CD4-positive, alpha-beta T cell treated with Interleukin-17A for 1 hour (primary cell): ENCODE results near the gene PVALEF.
"Not testable (repeated sequence)": the region's sequence is repeated elsewhere in the genome, so short reads cannot be mapped to it uniquely, and the experiment has no call there.

ENCODE experiments used
- DNase-seq: peaks from one replicate; pipeline ENCODE4 v3.0.0-alpha.2; 2020

The PVALEF gene

GRCh38 chr17:81147701-81148100 lies 17.6 kb upstream of the PVALEF start:
- no peak for DNase-seq

GRCh38 chr17:81148571-81148970 lies 16.7 kb upstream of the PVALEF start:
- no peak for DNase-seq

GRCh38 chr17:81148986-81149533 lies 16.2 kb upstream of the PVALEF start:
- no peak for DNase-seq

- DNase-seq = no peak
Observed at GRCh38 chr17:81150377-81151077, 14.8 kb upstream of the PVALEF start.

- no peak for DNase-seq
Observed at GRCh38 chr17:81151278-81151677, 14.0 kb upstream of the PVALEF start.

- no peak for DNase-seq
Observed at GRCh38 chr17:81152288-81152828, 12.9 kb upstream of the PVALEF start.

GRCh38 chr17:81153340-81153803 lies 11.9 kb upstream of the PVALEF start:
- DNase-seq = peak; percentile 46

GRCh38 chr17:81154016-81154415 lies 11.3 kb upstream of the PVALEF start:
- DNase-seq = not testable (repeated sequence)

GRCh38 chr17:81154961-81155360 lies 10.3 kb upstream of the PVALEF start:
- no peak for DNase-seq

- DNase-seq = no peak
Observed at GRCh38 chr17:81156866-81157805, 8.2 kb upstream of the PVALEF start.

- no peak for DNase-seq
Observed at GRCh38 chr17:81157848-81158687, 7.2 kb upstream of the PVALEF start.

GRCh38 chr17:81158688-81159590 lies 6.4 kb upstream of the PVALEF start:
- DNase-seq = no peak

- no peak for DNase-seq
Observed at GRCh38 chr17:81159611-81160265, 5.6 kb upstream of the PVALEF start.

- peak; percentile 3 for DNase-seq
Observed at GRCh38 chr17:81160306-81160705, 5.0 kb upstream of the PVALEF start.

GRCh38 chr17:81160747-81161453 lies 4.4 kb upstream of the PVALEF start:
- DNase-seq = no peak

GRCh38 chr17:81161536-81161935 lies 3.8 kb upstream of the PVALEF start:
- no peak for DNase-seq

GRCh38 chr17:81161972-81162371 lies 3.3 kb upstream of the PVALEF start:
- no peak for DNase-seq

GRCh38 chr17:81162491-81162890 lies 2.8 kb upstream of the PVALEF start:
- no peak for DNase-seq

GRCh38 chr17:81163051-81163695 lies 2.1 kb upstream of the PVALEF start:
- no peak for DNase-seq
